ENCODE data around the gene ALG10B. TPM values are rescaled to one million over a fixed set of nuclear protein-coding genes. Genes with fewer than 3 reads are reported as not detected.
"Not testable (repeated sequence)": the region's sequence is repeated elsewhere in the genome, so short reads cannot be mapped to it uniquely, and the experiment has no call there.

The ALG10B gene
- total RNA-seq (1 to 10 TPM; 5.9 to 7.6 (median 7.2) TPM), polyA plus RNA-seq (1.4 TPM)
- long read RNA-seq, donor 1, full-length matches to known transcripts: 2 of 2 reads
- long read RNA-seq, donor 1, partial matches to known transcripts: 0 of 2 reads
- long read RNA-seq, donor 1, other reads (novel, unspliced or antisense): 0 of 2 reads
- long read RNA-seq, donor 2, full-length matches to known transcripts: 1 of 3 reads
- long read RNA-seq, donor 2, partial matches to known transcripts: 0 of 3 reads
- long read RNA-seq, donor 2, other reads (novel, unspliced or antisense): 2 of 3 reads
- long read RNA-seq, donor 3, full-length matches to known transcripts: 1 of 1 reads
- long read RNA-seq, donor 3, partial matches to known transcripts: 0 of 1 reads
- long read RNA-seq, donor 3, other reads (novel, unspliced or antisense): 0 of 1 reads
- long read RNA-seq, donor 4, full-length matches to known transcripts: 2 of 2 reads
- long read RNA-seq, donor 4, partial matches to known transcripts: 0 of 2 reads
- long read RNA-seq, donor 4, other reads (novel, unspliced or antisense): 0 of 2 reads

GRCh38 chr12:38316391-38317129 is at the start of gene ALG10B:
Gene ALG10B (plus strand): TSS chr12:38316774. CDS start chr12:38316894, 120 bp downstream.
- Histone ChIP-seq H3K27me3 (ENCODE audit: control insufficient read depth, insufficient read depth) (no peaks in the 10 kb centered on the region), H3K9me3 (ENCODE audit: control insufficient read depth, low read length) (no peaks in the 10 kb centered on the region), H3K4me1 (ENCODE audit: control insufficient read depth, insufficient read depth, low read length) (no peaks in the 10 kb centered on the region), H3K4me3 (ENCODE audit: low read length) (peak within 1 kb of the TSS; percentile 84), H3K27ac (ENCODE audit: low read length) (peak within 1 kb of the TSS; percentile 71)
- peak; percentile 100 for ATAC-seq
- under 1% methylated on average over 42 of the region's 42 CpGs for WGBS
- peak; percentile 92 to 96 (median 95) for DNase-seq
- intact Hi-C loops (cut with DNase I): loop anchor here in 1 of 4 donors (2.0 kb wide), 1 partner anchor 178 kb away; no protein-coding TSS in a partner anchor

- intact Hi-C loops (cut with DNase I): no loop called here
- H3K9me3 ChIP-seq (ENCODE audit: control insufficient read depth, low read length): no peaks in the 10 kb centered on the region
Observed at GRCh38 chr12:38268612-38269011, 48.0 kb upstream of the ALG10B start.

GRCh38 chr12:38269897-38270296 is 46.7 kb upstream of the ALG10B start:
- H3K4me3 ChIP-seq (ENCODE audit: low read length): no peak overlapping the region
- intact Hi-C loops (cut with DNase I): no loop called here
- H3K9me3 ChIP-seq (ENCODE audit: control insufficient read depth, low read length): no peaks in the 10 kb centered on the region
- no peaks in the 10 kb centered on the region for H3K27me3 ChIP-seq (ENCODE audit: control insufficient read depth, insufficient read depth)
- 40% methylated on average over 1 of the region's 1 CpG for WGBS
- ATAC-seq: no peak
- no peak overlapping the region for H3K27ac ChIP-seq (ENCODE audit: low read length)
- no peak for DNase-seq
- H3K4me1 ChIP-seq (ENCODE audit: control insufficient read depth, insufficient read depth, low read length): no peaks in the 10 kb centered on the region

More at GRCh38 chr12:38268612-38269011, 48.0 kb upstream of the ALG10B start:
- no peaks in the 10 kb centered on the region for H3K27me3 ChIP-seq (ENCODE audit: control insufficient read depth, insufficient read depth)
- DNase-seq (no peak), ATAC-seq (no peak)
- no peak overlapping the region for H3K27ac ChIP-seq (ENCODE audit: low read length)
- no peaks in the 10 kb centered on the region for H3K4me1 ChIP-seq (ENCODE audit: control insufficient read depth, insufficient read depth, low read length)
- H3K4me3 ChIP-seq (ENCODE audit: low read length): no peak overlapping the region

GRCh38 chr12:38279756-38280155 is 36.8 kb upstream of the ALG10B start:
- no peaks in the 10 kb centered on the region for H3K9me3 ChIP-seq (ENCODE audit: control insufficient read depth, low read length)
- 28% methylated on average over 2 of the region's 2 CpGs for WGBS
- H3K27ac ChIP-seq (ENCODE audit: low read length): no peak overlapping the region
- no peaks in the 10 kb centered on the region for H3K27me3 ChIP-seq (ENCODE audit: control insufficient read depth, insufficient read depth)
- intact Hi-C loops (cut with DNase I): no loop called here
- H3K4me1 ChIP-seq (ENCODE audit: control insufficient read depth, insufficient read depth, low read length): no peaks in the 10 kb centered on the region
- ATAC-seq (no peak), DNase-seq (no peak)
- H3K4me3 ChIP-seq (ENCODE audit: low read length): no peak overlapping the region

- intact Hi-C loops (cut with DNase I): no loop called here
- Histone ChIP-seq H3K27me3 (ENCODE audit: control insufficient read depth, insufficient read depth) (no peaks in the 10 kb centered on the region), H3K9me3 (ENCODE audit: control insufficient read depth, low read length) (no peaks in the 10 kb centered on the region), H3K27ac (ENCODE audit: low read length) (no peak overlapping the region), H3K4me1 (ENCODE audit: control insufficient read depth, insufficient read depth, low read length) (no peaks in the 10 kb centered on the region), H3K4me3 (ENCODE audit: low read length) (no peak overlapping the region)
- ATAC-seq (no peak), DNase-seq (no peak)
Observed at GRCh38 chr12:38282886-38283285, 33.7 kb upstream of the ALG10B start.

GRCh38 chr12:38289396-38289795 is 27.2 kb upstream of the ALG10B start:
- ATAC-seq (no peak), DNase-seq (no peak)
- no peaks in the 10 kb centered on the region for H3K9me3 ChIP-seq (ENCODE audit: control insufficient read depth, low read length)
- H3K4me1 ChIP-seq (ENCODE audit: control insufficient read depth, insufficient read depth, low read length): no peaks in the 10 kb centered on the region
- no peaks in the 10 kb centered on the region for H3K27me3 ChIP-seq (ENCODE audit: control insufficient read depth, insufficient read depth)
- intact Hi-C loops (cut with DNase I): no loop called here
- no peak overlapping the region for H3K27ac ChIP-seq (ENCODE audit: low read length)
- H3K4me3 ChIP-seq (ENCODE audit: low read length): no peak overlapping the region
- 58% methylated on average over 2 of the region's 2 CpGs for WGBS

GRCh38 chr12:38291160-38291559 is 25.4 kb upstream of the ALG10B start:
- DNase-seq (no peak), ATAC-seq (no peak)
- Histone ChIP-seq H3K4me1 (ENCODE audit: control insufficient read depth, insufficient read depth, low read length) (no peaks in the 10 kb centered on the region), H3K27me3 (ENCODE audit: control insufficient read depth, insufficient read depth) (no peaks in the 10 kb centered on the region), H3K4me3 (ENCODE audit: low read length) (no peak overlapping the region), H3K27ac (ENCODE audit: low read length) (no peak overlapping the region), H3K9me3 (ENCODE audit: control insufficient read depth, low read length) (no peaks in the 10 kb centered on the region)
- intact Hi-C loops (cut with DNase I): no loop called here
- 55% methylated on average over 4 of the region's 4 CpGs for WGBS

GRCh38 chr12:38302972-38303371 is 13.6 kb upstream of the ALG10B start:
- H3K9me3 ChIP-seq (ENCODE audit: control insufficient read depth, low read length); H3K27me3 ChIP-seq (ENCODE audit: control insufficient read depth, insufficient read depth); DNase-seq; H3K4me1 ChIP-seq (ENCODE audit: control insufficient read depth, insufficient read depth, low read length); H3K27ac ChIP-seq (ENCODE audit: low read length); intact Hi-C loops (cut with DNase I); ATAC-seq; H3K4me3 ChIP-seq (ENCODE audit: low read length): not testable (repeated sequence)
- 18% methylated on average over 1 of the region's 1 CpG for WGBS

- DNase-seq; ATAC-seq; H3K27me3 ChIP-seq (ENCODE audit: control insufficient read depth, insufficient read depth); H3K4me1 ChIP-seq (ENCODE audit: control insufficient read depth, insufficient read depth, low read length); H3K27ac ChIP-seq (ENCODE audit: low read length); H3K9me3 ChIP-seq (ENCODE audit: control insufficient read depth, low read length); H3K4me3 ChIP-seq (ENCODE audit: low read length): not testable (repeated sequence)
- intact Hi-C loops (cut with DNase I): loop anchor here in 1 of 4 donors (10.0 kb wide), 1 partner anchor 593 kb away; no protein-coding TSS in a partner anchor
- WGBS: 81% methylated on average over 2 of the region's 2 CpGs
Observed at GRCh38 chr12:38321966-38322365, 5.4 kb downstream of the ALG10B start.

- WGBS: 75% methylated on average over 2 of the region's 2 CpGs
- H3K4me3 ChIP-seq (ENCODE audit: low read length): no peak overlapping the region
- H3K4me1 ChIP-seq (ENCODE audit: control insufficient read depth, insufficient read depth, low read length): no peaks in the 10 kb centered on the region
- no peak for ATAC-seq
- no peak for DNase-seq
- H3K27me3 ChIP-seq (ENCODE audit: control insufficient read depth, insufficient read depth): no peaks in the 10 kb centered on the region
- intact Hi-C loops (cut with DNase I): loop anchor here in 2 of 4 donors (5.0 to 10.0 kb wide), 2 partner anchors 590 to 777 kb away; no protein-coding TSS in a partner anchor
- no peaks in the 10 kb centered on the region for H3K9me3 ChIP-seq (ENCODE audit: control insufficient read depth, low read length)
- no peak overlapping the region for H3K27ac ChIP-seq (ENCODE audit: low read length)
Observed at GRCh38 chr12:38324912-38325311, 8.3 kb downstream of the ALG10B start.

- H3K4me3 ChIP-seq (ENCODE audit: low read length): no peak overlapping the region
- intact Hi-C loops (cut with DNase I): loop anchor here in 2 of 4 donors (5.0 to 10.0 kb wide), 2 partner anchors 587 to 775 kb away; no protein-coding TSS in a partner anchor
- H3K9me3 ChIP-seq (ENCODE audit: control insufficient read depth, low read length): no peaks in the 10 kb centered on the region
- no peak overlapping the region for H3K27ac ChIP-seq (ENCODE audit: low read length)
- ATAC-seq (no peak), DNase-seq (no peak)
- no peaks in the 10 kb centered on the region for H3K4me1 ChIP-seq (ENCODE audit: control insufficient read depth, insufficient read depth, low read length)
- 76% methylated on average over 3 of the region's 3 CpGs for WGBS
- no peaks in the 10 kb centered on the region for H3K27me3 ChIP-seq (ENCODE audit: control insufficient read depth, insufficient read depth)
Observed at GRCh38 chr12:38327356-38327755, 10.8 kb downstream of the ALG10B start.

Measured in right cardiac atrium (tissue), 5 donors.